Hepatocyte (in vitro differentiated cells): ENCODE results near the gene RIPOR2. TPM values are rescaled to one million over a fixed set of nuclear protein-coding genes. Genes with fewer than 3 reads are reported as not detected.

Experiments
- DNase-seq: peaks from one replicate; pipeline ENCODE4 v3.0.0-alpha.2; 2016; ENCODE audit warnings: low spot score
- H2AFZ ChIP-seq: fragments of 200-600 bp; sonication (generic); 2 replicates; pipeline ENCODE4 v1.6.0; 2016; ENCODE audit warnings: antibody characterized with exemption, mild to moderate bottlenecking
- H3K27ac ChIP-seq: fragments of 200-600 bp; sonication (generic); 2 replicates; pipeline ENCODE4 v1.5.1; 2016; ENCODE audit warnings: mild to moderate bottlenecking
- H3K27me3 ChIP-seq: fragments of 200-600 bp; sonication (generic); 2 replicates; pipeline ENCODE4 v1.6.1; 2016
- H3K36me3 ChIP-seq: fragments of 200-600 bp; sonication (generic); replicated peaks from 2 replicates; pipeline ENCODE4 v1.5.1; 2016; ENCODE audit warnings: low read depth; ENCODE audit not compliant: insufficient read depth
- H3K4me1 ChIP-seq: fragments of 200-600 bp; sonication (generic); 2 replicates; pipeline ENCODE4 v1.5.1; 2016; ENCODE audit warnings: mild to moderate bottlenecking, moderate library complexity; ENCODE audit not compliant: insufficient read depth
- H3K4me2 ChIP-seq: fragments of 200-600 bp; sonication (generic); 2 replicates; pipeline ENCODE4 v1.6.0; 2016
- H3K4me3 ChIP-seq: fragments of 200-600 bp; sonication (generic); 2 replicates; pipeline ENCODE4 v1.5.1; 2016; ENCODE audit warnings: mild to moderate bottlenecking
- H3K79me2 ChIP-seq: fragments of 200-600 bp; sonication (generic); 2 replicates; pipeline ENCODE4 v1.6.0; 2017; ENCODE audit warnings: mild to moderate bottlenecking
- H3K9me2 ChIP-seq: fragments of 200-600 bp; sonication (generic); replicated peaks from 2 replicates; pipeline ENCODE4 v1.6.0; 2017; ENCODE audit warnings: mild to moderate bottlenecking; ENCODE audit not compliant: insufficient read depth
- H3K9me3 ChIP-seq: fragments of 200-600 bp; sonication (generic); 2 replicates; pipeline ENCODE4 v1.5.1; 2016; ENCODE audit warnings: low read depth, mild to moderate bottlenecking
- H4K20me1 ChIP-seq: fragments of 200-600 bp; sonication (generic); 2 replicates; pipeline ENCODE4 v1.6.0; 2016; ENCODE audit warnings: mild to moderate bottlenecking; ENCODE audit not compliant: insufficient read depth, poor library complexity, severe bottlenecking
- EZH2 ChIP-seq: fragments of 200-600 bp; sonication (generic); IDR thresholded peaks from 2 replicates; pipeline ENCODE4 v1.6.1; 2016; ENCODE audit warnings: antibody characterized with exemption, mild to moderate bottlenecking, borderline replicate concordance
- EZH2phosphoT487 ChIP-seq: fragments of 200-600 bp; sonication (generic); IDR thresholded peaks from one replicate; pipeline ENCODE4 v1.6.1; 2018; ENCODE audit warnings: antibody characterized with exemption, mild to moderate bottlenecking, low read depth, moderate library complexity; ENCODE audit not compliant: unreplicated experiment, severe bottlenecking
- WGBS: methylation state at CpG from one replicate; pipeline ENCODE4 v1.1.6; 2016; ENCODE audit warnings: low lambda C conversion rate; ENCODE audit errors: missing lambda C conversion rate; 5-methylcytosine and 5-hydroxymethylcytosine counted together
- polyA plus RNA-seq: library from polyadenylated mRNA; unstranded; fragments of >200 nt; fragmentation: Nextera tagmentation; extraction: Ambion mirVana; gene quantifications from 2 replicates; pipeline ENCODE4 v1.2.1, GENCODE V29; 2016
- total RNA-seq: library from RNA; depleted of rRNA; stranded (reverse); fragments of >200 nt; gene quantifications from 2 replicates; pipeline ENCODE4 v1.2.3, GENCODE V29; 2014
- TF ChIP-seq, protein P1 (sequence below): fragments of 200-600 bp; sonication (generic); IDR thresholded peaks from 2 replicates; pipeline ENCODE4 v1.5.1; 2016; ENCODE audit warnings: antibody characterized with exemption, mild to moderate bottlenecking; ENCODE audit not compliant: poor library complexity

RIPOR2 gene
- total and polyA plus RNA-seq, 2 experiments from 2014 or later, result 11.8 to 17.3 TPM

DNA sequence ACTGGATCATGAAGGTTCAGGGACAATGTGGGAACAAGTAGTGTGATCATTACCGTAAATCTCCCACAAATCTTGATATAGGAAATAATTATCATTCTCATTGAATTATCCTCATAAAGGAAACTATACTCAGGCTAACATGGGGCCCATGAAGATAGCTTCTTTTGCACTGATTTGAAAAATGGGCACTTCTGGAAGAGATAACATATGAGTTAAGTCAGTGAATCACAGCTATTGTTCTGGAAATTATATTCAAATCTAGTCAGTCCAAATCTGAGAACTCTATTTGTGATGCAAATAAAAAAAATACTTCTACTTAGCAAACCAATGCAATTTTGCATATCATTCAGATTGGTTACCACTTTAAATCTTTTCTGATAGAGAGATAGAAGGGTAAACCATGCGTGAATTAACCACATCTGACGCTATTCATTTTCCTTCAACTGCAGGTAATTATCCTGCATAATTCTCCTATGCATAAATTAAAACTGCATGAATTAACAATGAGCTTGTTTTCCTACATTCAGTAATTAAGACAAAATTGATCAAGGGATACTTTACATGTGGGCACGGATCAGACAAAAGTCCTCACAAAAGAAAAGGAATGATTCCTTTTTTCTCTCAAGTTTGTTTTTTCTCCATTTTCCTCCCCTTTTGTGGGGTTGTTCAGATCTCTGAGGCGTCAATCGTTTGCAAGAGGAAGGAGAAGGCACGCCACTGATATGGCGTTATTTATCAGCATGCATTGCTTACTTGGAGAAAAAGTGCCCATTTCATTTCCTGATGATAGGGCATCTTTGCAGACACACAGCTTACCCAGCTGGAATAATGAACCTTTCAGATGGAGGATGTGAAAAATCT, 36.4 kb downstream of the RIPOR2 start:
- TF ChIP-seq, protein P1, sequence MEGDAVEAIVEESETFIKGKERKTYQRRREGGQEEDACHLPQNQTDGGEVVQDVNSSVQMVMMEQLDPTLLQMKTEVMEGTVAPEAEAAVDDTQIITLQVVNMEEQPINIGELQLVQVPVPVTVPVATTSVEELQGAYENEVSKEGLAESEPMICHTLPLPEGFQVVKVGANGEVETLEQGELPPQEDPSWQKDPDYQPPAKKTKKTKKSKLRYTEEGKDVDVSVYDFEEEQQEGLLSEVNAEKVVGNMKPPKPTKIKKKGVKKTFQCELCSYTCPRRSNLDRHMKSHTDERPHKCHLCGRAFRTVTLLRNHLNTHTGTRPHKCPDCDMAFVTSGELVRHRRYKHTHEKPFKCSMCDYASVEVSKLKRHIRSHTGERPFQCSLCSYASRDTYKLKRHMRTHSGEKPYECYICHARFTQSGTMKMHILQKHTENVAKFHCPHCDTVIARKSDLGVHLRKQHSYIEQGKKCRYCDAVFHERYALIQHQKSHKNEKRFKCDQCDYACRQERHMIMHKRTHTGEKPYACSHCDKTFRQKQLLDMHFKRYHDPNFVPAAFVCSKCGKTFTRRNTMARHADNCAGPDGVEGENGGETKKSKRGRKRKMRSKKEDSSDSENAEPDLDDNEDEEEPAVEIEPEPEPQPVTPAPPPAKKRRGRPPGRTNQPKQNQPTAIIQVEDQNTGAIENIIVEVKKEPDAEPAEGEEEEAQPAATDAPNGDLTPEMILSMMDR, result no peak
- TF ChIP-seq EZH2 (no peak), EZH2phosphoT487 (no peak)
- 85% methylated on average over 8 of the region's 8 CpGs for WGBS
- Histone ChIP-seq H3K79me2 (no peaks in the 10 kb centered on the region), H4K20me1 (no peaks in the 10 kb centered on the region), H3K4me1 (no peaks in the 10 kb centered on the region), H3K9me2 (no peaks in the 10 kb centered on the region), H3K27me3 (no peaks in the 10 kb centered on the region), H3K36me3 (no peaks in the 10 kb centered on the region), H3K9me3 (no peaks in the 10 kb centered on the region), H3K27ac (no peak overlapping the region), H3K4me3 (no peak overlapping the region), H3K4me2 (no peak overlapping the region), H2AFZ (no peak overlapping the region)
- DNase-seq, result no peak

DNA sequence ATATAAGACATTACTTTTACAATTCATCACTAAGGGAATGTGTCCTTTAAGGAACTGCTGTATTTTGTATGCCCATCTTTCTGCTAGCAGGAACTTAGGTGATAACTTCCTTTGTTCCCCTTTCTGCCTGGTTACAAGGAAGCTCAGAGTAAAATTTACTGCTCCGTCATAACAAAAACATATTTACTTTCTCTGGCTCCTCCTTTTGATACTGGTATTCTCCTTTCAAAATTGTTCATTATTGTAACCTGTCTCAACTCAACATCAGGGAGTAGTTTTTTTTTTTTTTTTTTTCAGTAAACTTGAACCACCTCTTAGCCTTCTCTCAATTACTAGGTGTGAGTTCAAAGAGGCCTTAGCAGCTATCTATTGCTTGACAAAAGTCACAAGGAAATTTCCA, 37.1 kb downstream of the RIPOR2 start:
- H3K36me3 ChIP-seq, result no peaks in the 10 kb centered on the region
- no peaks in the 10 kb centered on the region for H3K27me3 ChIP-seq
- TF ChIP-seq, protein P1, result no peak
- TF ChIP-seq EZH2phosphoT487, result no peak
- TF ChIP-seq EZH2, result no peak
- H3K4me2 ChIP-seq, result no peak overlapping the region
- WGBS, result 44% methylated on average over 1 of the region's 1 CpG
- no peak overlapping the region for H2AFZ ChIP-seq
- H3K4me1 ChIP-seq, result no peaks in the 10 kb centered on the region
- H3K9me2 ChIP-seq, result no peaks in the 10 kb centered on the region
- DNase-seq, result no peak
- no peaks in the 10 kb centered on the region for H4K20me1 ChIP-seq
- H3K9me3 ChIP-seq, result no peaks in the 10 kb centered on the region
- no peaks in the 10 kb centered on the region for H3K79me2 ChIP-seq
- H3K4me3 ChIP-seq, result no peak overlapping the region
- no peak overlapping the region for H3K27ac ChIP-seq

DNA sequence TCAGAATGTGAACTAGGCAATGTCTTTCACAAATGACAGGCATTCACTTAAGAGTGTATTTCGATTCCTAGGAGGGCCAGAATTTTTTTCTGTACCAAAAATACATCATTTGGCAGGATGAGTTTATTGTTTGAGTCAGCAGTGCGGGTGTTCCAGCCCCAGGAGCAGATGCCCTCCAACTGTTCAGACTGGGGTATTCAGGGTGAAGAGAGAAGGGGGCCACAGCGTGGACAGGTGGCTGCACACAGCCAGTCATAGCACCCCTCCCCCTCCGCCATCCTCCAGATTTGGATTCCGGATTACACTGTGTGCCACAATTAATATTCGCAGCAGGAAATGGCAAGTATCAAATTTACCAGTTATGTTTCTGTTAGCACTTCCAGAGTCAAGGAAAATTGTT, 38.6 kb downstream of the RIPOR2 start:
- Histone ChIP-seq H3K4me3 (no peak overlapping the region), H4K20me1 (no peaks in the 10 kb centered on the region), H3K36me3 (no peaks in the 10 kb centered on the region), H3K4me1 (no peaks in the 10 kb centered on the region), H3K27ac (no peak overlapping the region), H3K4me2 (no peak overlapping the region), H3K27me3 (no peaks in the 10 kb centered on the region), H2AFZ (no peak overlapping the region), H3K9me3 (no peaks in the 10 kb centered on the region), H3K9me2 (no peaks in the 10 kb centered on the region), H3K79me2 (no peaks in the 10 kb centered on the region)
- DNase-seq, result no peak
- no peak for TF ChIP-seq EZH2
- 96% methylated on average over 6 of the region's 6 CpGs for WGBS

DNA sequence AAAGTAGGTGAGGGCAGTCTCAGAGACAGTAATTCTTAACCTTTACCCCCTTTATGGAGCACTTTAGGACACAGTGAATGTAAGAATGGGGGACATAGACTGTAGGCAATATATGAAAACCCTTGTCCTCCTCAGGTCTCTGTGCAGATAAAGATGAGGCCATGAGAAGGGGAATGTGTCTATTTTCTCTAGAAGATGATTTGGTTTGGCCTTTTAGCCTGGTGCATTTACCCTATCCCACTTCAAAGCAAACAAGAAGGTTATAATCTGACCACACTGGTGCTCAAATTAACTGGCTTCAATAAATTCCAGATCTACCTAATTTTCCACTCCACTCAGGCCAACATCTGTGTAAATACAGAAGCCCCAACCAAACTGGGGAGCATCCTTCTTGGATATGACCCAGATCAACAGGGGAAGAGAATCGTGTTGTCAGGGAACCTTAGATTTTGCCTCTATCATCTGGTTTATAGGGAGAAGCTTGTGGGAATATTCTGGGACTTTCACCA, 42.4 kb downstream of the RIPOR2 start:
- 81% methylated on average over 1 of the region's 1 CpG for WGBS
- Histone ChIP-seq H3K9me3 (no peaks in the 10 kb centered on the region), H3K27ac (no peak overlapping the region), H3K4me3 (no peak overlapping the region), H3K9me2 (no peaks in the 10 kb centered on the region), H2AFZ (no peak overlapping the region), H3K4me1 (no peaks in the 10 kb centered on the region), H3K36me3 (no peaks in the 10 kb centered on the region), H3K79me2 (no peaks in the 10 kb centered on the region), H4K20me1 (no peaks in the 10 kb centered on the region), H3K4me2 (no peak overlapping the region), H3K27me3 (no peaks in the 10 kb centered on the region)
- no peak for DNase-seq
- TF ChIP-seq, protein P1, result no peak
- no peak for TF ChIP-seq EZH2
- TF ChIP-seq EZH2phosphoT487, result no peak
